Fibroblast of the aortic adventitia (primary cell): ENCODE results near the gene KLF2. TPM values are rescaled to one million over a fixed set of nuclear protein-coding genes. Genes with fewer than 3 reads are reported as not detected.

Source experiments
- DNase-seq: peaks from one replicate; pipeline ENCODE4 v3.0.0-alpha.2; 2010; ENCODE audit warnings: low read depth
- H3K4me3 ChIP-seq: 2 replicates; pipeline ENCODE4 v1.5.1; 2011; ENCODE audit warnings: low read depth, mild to moderate bottlenecking, control low read depth, low read length, moderate library complexity
- total RNA-seq: library from RNA; depleted of rRNA; stranded (reverse); fragments of >200 nt; gene quantifications from 2 replicates; pipeline ENCODE4 v1.2.3, GENCODE V29; 2012; ENCODE audit warnings: low replicate concordance
- TF ChIP-seq, protein P1 (sequence below): IDR thresholded peaks from 2 replicates; pipeline ENCODE4 v1.5.1; 2011; ENCODE audit warnings: mild to moderate bottlenecking, low read length, control low read depth, inconsistent platforms; ENCODE audit not compliant: insufficient read depth

Gene KLF2
- total RNA-seq, 1 donor = 2.2 TPM

DNA sequence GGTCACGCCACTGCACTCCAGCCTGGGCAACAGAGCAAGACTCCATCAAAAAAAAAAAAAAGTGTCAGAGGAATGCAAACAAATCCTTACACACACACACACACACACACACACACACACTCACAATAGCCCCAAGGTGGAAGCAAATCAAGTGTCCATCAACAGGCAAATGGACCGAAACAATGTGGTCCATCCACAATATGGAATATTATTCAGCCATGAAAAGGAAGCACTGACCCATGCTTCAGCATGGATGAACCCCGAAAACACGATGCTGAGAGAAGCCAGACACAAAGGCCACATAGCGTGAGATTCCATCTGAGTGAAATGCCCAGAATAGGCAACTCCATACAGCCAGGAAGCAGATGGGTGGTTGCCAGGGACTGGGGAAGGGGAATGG is 16.5 kb upstream of the KLF2 start:
- TF ChIP-seq, protein P1, sequence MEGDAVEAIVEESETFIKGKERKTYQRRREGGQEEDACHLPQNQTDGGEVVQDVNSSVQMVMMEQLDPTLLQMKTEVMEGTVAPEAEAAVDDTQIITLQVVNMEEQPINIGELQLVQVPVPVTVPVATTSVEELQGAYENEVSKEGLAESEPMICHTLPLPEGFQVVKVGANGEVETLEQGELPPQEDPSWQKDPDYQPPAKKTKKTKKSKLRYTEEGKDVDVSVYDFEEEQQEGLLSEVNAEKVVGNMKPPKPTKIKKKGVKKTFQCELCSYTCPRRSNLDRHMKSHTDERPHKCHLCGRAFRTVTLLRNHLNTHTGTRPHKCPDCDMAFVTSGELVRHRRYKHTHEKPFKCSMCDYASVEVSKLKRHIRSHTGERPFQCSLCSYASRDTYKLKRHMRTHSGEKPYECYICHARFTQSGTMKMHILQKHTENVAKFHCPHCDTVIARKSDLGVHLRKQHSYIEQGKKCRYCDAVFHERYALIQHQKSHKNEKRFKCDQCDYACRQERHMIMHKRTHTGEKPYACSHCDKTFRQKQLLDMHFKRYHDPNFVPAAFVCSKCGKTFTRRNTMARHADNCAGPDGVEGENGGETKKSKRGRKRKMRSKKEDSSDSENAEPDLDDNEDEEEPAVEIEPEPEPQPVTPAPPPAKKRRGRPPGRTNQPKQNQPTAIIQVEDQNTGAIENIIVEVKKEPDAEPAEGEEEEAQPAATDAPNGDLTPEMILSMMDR = no peak
- no peak for DNase-seq
- no peak overlapping the region for H3K4me3 ChIP-seq

DNA sequence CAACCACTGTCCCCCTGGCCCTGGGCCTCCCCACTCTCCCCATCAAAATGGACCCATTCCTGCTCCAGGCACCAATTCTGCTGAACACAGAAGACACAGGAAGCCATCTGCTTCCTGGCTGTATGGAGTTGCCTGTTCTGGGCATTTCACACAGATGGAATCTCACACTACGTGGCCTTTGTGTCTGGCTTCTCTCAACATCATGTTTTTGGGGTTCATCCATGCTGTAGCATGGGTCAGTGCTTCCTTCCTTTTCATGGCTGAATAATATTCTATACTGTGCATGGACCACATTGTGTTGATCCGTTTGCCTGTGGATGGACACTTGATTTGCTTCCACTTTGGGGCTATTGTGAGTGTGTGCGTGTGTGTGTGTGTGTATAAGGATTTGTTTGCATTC is 15.0 kb upstream of the KLF2 start:
- no peak for DNase-seq
- TF ChIP-seq, protein P1 = no peak
- H3K4me3 ChIP-seq = no peak overlapping the region

DNA sequence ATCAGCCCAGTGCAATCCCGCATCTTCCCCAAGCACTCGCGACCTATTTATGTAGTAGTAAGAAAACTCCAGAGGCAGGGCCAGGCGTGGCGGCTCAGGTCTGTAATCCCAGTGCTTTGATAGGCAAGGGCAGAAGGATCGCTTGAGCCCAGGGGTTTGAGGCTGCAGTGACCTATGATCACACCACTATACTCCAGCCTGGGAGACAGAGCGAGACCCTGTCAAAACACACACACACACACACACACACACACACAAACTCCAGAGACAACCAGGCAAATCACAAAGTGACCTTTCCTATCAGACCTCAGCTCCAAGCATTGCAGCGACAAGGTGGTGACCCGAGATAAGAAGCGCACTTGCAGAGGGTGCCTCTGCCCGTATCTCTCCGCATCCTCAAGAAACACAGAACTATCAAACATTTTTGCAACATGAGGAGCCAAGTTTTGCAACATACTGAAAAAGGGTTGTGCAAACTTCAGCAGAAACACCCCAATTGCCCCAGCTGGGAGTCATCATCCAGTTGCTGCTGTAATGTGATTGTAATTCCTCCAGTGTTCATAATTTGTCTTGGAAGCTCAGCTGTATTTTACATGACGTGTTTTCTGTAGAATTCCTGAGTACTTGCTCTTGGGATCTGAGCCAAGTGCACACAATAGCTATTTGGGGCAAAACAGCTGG is 8.7 kb upstream of the KLF2 start:
- TF ChIP-seq, protein P1 = no peak
- peak; percentile 100 for DNase-seq
- no peak overlapping the region for H3K4me3 ChIP-seq

DNA sequence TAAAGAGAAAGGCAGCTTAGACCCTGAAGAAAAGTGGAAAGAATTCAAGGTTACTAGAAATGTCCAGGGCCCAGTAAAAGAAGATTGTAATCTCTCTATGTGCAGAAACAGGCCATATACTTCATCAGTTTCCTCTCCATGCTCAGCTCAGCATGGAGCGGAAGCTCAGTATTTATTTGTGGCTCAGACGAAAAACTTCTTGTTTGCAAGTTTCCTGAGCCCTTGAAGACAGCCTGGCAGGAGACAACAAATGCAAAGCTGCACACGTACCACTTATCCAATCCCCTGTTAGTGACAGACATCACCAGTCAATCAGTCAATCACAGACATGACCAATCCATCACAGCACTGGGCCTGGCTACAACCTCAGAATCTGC is 8.1 kb upstream of the KLF2 start:
- H3K4me3 ChIP-seq = no peak overlapping the region
- DNase-seq = no peak
- TF ChIP-seq, protein P1 = no peak

DNA sequence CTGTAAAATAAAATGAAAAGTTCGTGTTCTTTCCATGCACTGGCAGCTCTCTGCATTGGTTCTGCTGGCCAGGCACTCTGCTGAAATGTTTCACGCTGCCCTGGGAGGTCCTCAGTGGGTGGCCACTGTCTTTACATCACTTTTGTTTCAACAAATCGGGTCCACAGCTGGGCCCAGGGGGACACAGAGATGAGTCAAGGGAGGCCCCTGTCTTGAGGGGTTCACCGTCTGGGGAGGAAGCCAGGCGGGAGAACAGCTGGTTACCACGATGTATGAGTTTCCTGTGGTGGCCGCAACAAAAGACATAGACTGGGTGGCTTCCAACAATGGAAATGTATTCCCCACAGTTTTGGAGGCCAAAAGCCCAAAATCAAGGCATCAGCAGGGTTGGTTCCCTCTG is 5.1 kb upstream of the KLF2 start:
- H3K4me3 ChIP-seq = no peak overlapping the region
- no peak for DNase-seq
- TF ChIP-seq, protein P1 = no peak

DNA sequence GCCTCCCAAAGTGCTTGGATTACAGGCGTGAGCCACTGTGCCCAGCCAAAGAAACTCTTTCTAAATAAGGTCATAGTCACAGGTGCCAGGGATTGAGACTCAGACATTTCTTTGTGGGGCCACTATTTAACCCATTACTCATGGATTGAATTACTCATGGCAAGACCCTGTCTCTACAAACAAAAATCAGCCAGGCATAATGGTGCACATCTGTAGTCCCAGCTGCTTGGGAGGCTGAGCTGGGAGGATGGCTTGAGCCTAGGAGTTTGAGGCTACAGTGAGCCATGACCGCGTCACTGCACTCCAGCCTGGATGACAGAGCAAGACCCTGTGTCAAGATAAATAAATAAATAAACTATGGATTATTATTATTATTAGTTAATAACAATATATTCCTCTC is 3.6 kb upstream of the KLF2 start:
- TF ChIP-seq, protein P1 = no peak

DNA sequence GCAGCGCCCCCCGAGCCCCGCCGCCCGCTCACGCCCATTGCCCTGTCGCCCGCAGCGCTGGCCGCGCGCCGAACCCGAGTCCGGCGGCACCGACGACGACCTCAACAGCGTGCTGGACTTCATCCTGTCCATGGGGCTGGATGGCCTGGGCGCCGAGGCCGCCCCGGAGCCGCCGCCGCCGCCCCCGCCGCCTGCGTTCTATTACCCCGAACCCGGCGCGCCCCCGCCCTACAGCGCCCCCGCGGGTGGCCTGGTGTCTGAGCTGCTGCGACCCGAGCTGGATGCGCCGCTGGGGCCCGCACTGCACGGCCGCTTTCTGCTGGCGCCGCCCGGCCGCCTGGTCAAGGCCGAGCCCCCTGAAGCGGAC is 518 bp downstream of the KLF2 start:
- peak overlapping the region; percentile 87 for H3K4me3 ChIP-seq
- TF ChIP-seq, protein P1 = no peak
- no peak for DNase-seq

More for the DNA sequence above, 3.6 kb upstream of the KLF2 start:
- H3K4me3 ChIP-seq = no peak overlapping the region
- DNase-seq = no peak
